ENCODE measurements around the gene TMEM167A.

The TMEM167A gene, protein sequence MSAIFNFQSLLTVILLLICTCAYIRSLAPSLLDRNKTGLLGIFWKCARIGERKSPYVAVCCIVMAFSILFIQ

DNA sequence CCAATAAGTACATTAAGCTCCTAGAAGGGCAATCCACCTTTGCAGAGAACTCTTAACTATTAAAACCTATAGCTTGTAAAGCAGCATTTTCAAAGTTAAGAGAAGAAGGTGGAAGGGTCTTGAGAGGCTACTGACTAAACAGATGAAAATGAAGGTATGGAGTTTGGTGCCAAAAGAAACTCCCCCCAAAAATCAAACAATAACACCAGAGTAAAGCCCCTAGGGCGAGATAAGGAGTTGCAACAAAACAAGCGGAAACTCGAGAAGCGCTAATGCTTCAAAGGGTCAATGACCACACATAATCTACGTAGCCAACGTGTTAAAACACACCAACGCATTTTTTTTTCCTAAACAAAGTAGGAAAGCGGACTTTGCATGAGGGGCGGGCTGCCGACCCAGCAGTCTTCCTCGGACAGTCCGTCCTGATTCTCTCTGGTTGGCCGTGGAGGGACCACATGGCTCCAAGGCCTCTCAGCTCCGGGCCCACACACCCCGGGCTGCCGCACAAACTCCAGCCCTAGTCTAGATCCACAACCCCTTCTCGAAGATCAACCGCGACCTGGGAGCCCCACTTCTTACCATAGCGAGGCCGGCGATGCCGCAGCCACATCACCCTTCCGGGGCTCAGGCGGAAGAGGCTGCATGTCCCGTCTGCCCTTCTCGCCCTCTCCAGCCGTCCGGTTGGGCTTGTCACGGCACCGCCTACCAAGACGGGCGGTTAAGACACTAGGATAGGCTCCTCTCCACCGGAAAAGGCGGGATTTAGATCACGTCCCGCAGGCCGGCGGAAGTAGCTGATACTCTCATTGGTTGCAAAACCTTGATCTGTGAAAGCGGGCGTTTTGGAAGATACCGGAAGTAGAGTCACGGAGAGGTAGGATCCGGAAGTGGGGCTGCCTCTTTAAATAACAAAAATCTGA lies at the start of gene TMEM167A, which contains the start of gene XRCC4:
TSS of gene TMEM167A (minus strand) at position 653 of the 920 bp plus-strand sequence. CDS start at position 582, 71 bp downstream.
TSS of gene XRCC4 (plus strand) at position 806 of the 920 bp plus-strand sequence. CDS start 27,373 bp downstream, outside the sequence.
- peak; percentile 93 for DNase-seq (ENCODE audit: low read depth, low spot score)

DNA sequence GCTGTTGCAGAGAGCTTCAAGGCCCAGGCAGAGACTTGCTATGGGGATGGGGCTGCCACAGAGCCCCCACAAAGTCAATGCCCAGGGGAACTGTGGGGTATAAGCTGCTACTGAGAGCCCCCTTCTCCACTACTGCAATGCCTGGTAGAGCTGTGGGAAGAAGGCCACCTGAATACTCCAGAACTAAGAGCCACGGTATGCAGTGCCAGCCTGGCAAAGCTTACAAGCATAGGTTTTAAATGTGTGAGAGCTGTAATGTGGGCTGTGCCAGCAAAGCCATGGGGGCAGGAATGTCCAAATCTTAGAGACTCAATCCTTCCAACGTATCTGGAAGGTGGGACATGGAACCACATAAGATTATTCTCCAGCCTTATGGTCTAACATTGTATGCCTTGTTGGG lies 49.3 kb upstream of the TMEM167A start:
- DNase-seq (ENCODE audit: low read depth, low spot score), result no peak

DNA sequence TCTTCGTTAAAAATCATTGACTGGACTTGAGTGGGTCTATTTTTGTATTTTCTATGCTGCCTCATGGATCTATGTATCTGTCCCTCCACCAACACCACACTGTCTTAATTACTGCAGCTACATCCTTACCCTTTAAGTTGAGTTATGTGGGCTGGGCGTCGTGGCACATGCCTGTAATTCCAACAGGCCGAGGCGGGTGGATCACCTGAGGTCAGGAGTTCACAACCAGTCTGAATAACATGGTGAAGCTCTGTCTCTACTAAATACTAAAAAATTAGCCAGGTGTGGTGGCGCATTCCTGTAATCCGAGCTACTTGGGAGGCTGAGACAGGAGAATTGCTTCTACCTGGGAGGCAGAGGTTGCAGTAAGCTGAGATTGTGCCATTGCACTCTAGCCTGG lies 48.4 kb upstream of the TMEM167A start:
- no peak for DNase-seq (ENCODE audit: low read depth, low spot score)

DNA sequence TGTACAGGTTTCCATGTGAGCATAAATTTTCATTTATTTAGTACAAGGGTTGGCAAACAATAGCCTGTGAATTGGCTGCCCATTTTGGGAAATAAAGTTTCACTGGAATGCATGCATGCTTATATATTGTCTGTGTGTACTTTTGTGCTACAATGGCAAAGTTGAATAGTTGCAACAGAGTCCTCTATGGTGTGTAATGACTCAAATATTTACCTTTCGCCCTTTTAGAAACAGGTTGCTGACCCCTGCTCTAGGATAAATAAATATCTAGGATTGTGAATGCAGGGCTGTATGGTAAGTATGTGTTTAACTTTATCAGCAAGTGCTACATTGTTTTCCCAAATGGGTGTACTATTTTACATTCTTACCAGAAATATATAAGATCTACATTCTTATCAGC lies 47.4 kb upstream of the TMEM167A start:
- no peak for DNase-seq (ENCODE audit: low read depth, low spot score)

DNA sequence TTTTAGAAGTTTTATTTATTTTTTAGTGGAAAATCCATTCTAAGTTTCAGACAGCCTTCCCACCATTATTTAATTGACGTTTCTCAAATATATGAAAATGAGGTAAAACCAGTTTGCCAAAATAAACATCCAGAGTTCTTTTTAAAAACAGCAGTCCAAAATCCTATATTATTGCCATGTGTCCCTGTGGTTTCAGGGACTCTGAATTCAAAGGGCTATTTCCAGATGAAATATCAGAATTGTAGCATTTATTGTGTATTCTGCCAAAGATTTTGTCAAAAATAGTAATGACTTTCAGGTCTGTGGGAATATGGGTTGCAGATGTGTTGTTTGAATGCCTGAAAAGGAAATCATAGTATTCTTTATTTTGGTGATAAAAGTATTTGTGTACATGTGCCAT lies 41.8 kb upstream of the TMEM167A start:
- DNase-seq (ENCODE audit: low read depth, low spot score), result no peak

DNA sequence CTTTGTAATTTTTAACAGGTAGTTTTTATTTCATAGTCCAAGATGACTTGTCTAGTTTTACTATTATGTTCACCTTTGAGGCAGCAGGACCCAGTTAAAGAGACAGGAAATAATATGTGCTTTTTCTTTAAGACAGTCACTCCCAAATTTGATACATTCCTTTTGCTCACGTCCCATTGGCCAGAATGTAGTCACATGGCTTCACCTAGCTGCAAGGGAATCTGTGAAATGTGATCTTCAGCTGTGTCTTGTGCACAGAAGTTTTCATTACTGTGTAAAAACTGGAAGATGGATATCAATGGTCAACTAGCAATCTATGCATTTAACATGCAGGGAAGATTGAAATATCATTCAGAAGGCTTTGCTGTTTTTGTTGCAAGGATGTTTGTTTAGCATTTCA lies 41.3 kb upstream of the TMEM167A start:
- DNase-seq (ENCODE audit: low read depth, low spot score), result no peak

DNA sequence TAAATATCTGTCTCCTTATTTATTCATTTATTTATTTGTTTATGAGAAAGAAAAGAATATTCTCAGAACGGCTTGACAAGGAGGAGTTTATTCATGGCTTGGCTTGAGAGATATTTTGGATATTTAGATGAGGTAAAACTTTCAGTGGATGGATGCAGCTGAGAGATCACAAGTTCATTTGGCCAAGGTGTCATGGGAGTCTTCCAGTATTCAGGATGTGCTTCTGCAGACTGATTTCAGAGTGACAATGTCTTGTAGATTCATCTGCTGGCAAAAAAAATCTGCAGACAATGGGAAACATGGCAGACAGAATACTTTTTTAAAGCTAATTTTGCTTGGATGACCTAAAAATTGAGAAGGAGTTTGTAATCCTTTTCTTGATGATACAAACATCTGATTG lies 38.6 kb upstream of the TMEM167A start:
- DNase-seq (ENCODE audit: low read depth, low spot score), result no peak

DNA sequence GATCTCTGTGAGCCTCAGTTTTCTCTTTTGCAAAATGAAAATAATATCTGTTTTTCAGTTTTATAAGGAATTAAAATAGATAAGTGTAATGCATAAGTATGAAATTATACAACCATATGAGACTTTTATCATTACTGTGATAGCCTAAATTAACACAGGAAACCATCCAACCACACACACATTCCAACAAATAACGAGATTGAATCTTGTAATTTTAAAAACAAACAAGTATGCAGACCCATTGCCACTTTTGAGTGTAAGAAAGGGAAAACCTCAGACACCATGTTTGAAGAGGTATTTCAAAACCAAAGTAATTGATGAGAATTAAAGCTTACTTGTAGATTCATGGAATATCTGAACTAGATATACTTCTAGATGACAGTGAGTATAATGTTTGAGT lies 32.2 kb upstream of the TMEM167A start:
- no peak for DNase-seq (ENCODE audit: low read depth, low spot score)

DNA sequence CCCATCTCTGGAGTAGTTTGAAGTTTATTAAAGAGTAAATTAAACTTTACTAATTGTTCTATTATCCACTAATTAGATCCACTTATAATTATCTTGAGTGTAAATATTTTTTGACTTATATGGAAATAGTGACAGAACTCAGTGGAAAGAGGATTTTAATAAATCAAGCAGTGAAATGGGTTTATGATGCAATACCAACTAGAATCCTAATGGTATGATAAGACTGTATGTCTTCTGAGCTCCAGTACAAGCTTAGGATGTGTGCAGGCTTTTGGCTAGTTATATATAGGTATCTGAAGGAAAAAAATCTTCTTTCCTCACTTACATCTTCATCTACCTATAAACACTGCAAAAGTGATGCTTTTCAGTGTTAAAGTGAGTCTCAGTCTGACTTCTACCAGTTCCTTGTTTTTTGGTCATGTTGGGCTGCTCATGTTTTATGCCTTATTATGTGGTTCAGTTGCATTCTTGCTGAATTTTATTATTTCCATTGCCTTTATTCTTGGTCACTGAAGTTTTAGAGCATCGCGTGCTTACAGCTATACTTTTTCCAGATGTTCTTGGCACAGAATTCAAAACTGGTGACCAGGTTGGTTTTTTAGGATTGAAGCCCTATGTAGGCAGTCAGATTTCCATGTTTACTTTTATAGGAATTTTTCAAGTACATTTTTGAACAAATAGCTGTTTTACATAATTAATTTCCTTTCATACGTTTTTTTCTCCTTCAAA lies 30.7 kb upstream of the TMEM167A start:
- DNase-seq (ENCODE audit: low read depth, low spot score), result no peak

DNA sequence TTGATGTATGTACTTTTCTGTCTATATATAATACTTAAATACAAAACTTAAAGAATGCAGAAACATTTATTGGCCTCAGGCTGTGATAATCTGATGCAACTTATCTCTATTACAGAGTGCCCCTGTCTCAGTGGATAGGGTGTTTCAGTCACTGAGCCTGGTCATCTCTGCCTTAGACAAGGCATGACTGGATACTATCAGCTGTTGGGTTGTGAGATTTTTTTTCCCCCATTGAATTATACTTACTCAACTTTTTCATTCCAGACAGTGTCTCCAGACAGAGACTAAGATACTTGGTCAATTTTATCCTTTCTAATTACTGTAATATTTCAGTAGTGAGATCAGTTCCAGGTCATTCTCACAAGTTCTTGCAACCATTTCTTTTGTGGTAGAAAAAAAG lies 26.8 kb upstream of the TMEM167A start:
- no peak for DNase-seq (ENCODE audit: low read depth, low spot score)

DNA sequence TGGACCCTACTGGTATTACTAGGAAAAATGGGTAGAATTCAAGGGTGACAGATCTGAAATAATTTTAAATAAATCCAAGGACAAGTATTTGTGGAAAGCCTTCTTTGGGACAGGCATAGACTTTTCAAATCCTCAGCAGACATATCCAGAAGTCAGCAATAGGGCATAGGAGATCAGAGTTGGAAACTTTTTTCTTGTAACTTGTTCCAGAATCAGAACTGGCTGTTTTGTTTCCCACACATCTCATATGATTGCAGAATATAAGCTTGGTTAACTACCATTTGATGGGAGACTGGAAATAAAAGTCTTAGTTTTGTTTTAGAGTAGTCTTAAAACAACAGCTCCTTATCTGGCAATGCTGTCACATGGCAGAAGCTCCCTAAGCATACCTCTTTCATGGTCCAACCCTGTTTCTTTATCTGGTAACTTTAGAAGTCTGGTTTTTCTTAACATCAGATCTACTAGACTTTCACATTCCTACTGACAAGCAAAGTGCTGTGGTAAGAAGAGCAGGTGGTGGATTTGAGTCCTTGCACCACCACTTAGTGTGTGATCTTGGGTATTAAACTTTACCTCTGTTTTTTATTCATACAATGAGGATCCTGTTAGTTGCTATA lies 25.3 kb upstream of the TMEM167A start:
- DNase-seq (ENCODE audit: low read depth, low spot score), result no peak

DNA sequence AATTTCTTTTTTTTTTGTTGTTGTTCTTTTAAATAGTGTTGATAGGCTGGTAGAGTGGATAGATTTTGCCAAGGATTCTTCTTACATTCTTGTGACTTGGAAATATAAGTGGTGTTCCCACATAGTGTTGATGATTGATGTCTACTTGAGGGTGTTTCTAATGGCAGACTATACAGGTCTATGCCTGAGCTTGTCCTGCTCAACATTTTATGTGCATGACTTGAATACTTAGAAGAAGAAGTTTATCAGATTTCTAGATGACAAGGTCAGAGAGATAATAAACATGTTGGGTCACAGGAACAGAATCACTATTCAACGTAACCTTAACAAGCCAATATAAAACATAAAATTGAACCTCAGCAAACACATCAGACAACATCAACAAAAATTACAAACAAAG lies 24.3 kb upstream of the TMEM167A start:
- no peak for DNase-seq (ENCODE audit: low read depth, low spot score)

DNA sequence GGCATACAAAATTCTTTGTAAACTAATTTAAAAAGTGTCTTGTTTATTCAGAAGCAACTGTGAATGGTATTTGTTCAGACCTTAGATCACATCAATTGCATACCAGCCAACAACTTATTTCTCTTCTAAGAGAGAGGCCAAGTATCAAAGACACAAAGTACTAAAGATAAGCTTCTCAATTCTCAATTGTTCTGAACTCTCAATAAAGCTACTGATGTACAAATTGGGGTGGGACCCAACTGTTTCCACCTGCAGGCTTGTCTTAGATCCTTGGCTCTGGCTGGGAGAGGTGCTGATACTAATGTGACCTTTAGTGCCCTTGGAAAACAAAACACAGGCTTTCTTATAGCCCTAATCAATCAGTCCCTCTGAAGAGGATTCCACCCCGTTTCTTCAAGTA lies 22.3 kb upstream of the TMEM167A start:
- DNase-seq (ENCODE audit: low read depth, low spot score), result no peak

DNA sequence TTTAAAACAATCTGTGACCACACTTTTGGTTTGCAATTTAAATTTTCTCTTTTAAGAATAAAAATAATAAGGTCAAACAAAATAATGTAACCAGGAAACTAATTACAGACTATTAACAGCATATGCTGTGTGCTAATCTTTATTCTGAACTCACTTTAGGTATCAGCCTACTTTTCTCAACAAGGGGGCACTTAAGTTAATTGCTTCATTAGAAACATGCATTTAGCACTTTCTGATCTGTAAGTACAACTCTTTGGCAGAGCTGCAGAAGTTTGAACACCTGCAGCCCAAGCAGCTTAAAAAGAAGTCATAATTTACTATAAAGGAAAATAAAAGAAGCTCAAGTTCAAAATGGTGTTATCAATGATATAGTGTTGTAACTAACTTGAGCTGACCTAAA lies 21.8 kb upstream of the TMEM167A start:
- no peak for DNase-seq (ENCODE audit: low read depth, low spot score)

DNA sequence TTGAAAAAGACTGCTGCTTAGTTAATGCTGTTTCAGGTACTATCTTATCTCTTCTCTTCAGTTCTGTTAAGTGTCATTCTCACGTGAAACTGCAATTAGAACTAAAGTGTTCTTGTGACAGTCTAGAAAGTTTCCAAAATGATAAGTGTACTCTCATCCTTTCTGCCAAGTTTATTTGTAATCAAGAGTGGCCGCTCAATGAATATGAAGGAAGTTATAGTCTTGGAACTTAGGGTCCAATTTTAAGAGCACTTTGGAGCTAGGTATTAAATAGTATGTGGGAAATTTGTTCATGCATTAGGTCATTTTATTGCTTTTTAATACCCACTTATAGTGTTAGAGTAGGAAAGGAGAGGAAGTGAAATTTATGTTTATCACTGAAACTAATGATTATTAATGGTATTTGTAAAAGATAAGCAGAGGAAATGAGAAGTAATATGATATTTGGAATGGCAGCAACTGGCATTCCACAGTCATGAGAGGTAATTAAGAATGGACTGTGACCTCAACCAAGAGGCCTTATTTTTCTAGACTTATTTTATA lies 20.6 kb upstream of the TMEM167A start:
- DNase-seq (ENCODE audit: low read depth, low spot score), result no peak

DNA sequence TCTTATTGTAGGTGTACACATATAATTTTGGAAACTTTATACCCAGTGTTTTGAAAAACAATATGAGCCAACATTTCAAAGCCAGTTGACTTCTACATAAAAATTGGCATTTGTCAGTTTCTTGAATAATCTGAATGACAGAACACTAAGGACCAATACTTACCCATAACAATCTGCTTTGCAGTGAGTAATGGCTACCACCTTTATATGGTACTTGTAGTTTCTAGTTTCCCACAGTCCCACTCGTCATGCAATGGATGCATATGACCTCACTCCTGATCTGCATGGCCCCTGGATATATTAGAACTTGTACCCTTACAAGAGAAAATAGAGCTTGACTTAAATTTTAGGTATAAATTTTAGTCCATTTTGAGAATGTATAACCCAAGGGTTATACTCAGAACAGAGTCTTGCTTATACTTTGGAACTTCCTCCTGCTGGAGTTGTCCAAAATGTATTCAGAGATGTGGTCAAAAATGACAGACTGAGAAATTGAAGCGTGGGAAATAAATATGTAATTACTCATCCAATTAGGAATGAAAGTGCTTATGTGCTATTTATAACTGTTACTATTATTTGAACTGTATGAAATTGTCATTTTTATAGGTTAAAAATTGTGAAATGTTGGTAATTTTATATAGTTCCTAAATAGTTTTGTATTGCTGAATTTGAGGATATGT lies 19.6 kb upstream of the TMEM167A start:
- DNase-seq (ENCODE audit: low read depth, low spot score), result no peak

DNA sequence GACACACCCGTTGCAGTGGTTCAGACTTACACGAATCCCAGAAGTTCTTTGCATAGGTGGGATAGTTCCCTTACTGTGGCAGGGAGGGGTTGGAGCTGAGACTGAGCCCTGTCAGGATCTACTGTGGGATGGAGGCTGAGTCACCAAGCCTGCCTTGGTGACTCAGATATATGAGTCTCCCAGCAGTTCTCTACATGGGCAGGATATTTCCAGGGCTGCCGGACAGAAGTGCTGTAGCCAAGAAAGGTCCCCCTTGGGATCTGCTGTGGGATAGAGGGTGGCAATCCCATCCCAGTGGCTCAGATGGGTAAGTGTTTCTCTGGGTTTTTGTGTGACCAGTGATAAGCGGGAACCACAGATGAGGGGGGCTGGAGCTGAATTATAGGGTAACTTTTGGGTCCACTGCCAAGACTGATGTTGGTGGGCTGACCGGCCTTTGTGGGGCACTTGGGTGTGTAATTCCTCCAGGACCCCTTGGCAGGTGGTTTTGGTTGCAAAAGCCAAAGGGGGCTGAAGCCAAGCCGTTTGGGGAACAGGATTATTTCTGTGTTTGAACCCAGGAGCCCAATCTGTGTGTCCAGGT lies 18.9 kb upstream of the TMEM167A start:
- no peak for DNase-seq (ENCODE audit: low read depth, low spot score)

DNA sequence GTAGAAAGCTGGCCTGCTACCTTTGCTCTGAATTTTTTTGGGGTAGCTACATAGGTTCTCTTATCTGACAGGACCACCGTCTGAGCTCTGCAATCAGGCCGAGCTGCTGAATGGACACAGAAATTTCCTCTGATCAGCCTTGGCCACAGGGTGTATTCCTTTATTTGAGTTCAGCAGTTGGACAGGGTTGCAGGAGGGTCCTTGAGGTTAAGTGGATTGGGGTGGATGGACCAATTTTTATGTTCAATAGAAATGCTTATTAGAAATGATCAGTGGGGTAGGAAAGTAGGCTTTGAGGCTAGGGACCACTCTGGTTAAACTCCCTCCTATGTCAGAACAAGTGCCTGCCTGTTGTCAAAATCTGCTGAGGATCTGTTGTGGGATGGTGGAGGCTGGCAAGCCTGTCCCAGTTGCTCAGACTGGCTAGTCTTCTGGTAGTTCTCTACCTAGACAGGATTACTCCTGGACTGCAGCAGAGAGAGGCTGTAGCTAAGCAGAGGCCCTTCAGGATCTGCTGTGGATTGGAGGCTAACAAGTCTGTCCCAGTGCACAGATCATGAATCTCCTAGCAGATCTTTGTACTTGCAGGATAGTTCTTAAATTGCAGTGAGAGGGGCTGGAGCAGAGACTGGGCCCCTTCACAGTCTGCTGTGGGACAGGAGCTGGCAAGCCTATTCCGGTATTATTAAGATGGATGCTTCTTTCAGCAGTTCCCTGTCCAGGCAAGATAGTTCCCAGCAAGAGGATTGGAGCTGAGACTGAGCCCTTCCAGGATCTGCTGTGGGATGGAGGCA lies 18.2 kb upstream of the TMEM167A start:
- DNase-seq (ENCODE audit: low read depth, low spot score), result no peak

DNA sequence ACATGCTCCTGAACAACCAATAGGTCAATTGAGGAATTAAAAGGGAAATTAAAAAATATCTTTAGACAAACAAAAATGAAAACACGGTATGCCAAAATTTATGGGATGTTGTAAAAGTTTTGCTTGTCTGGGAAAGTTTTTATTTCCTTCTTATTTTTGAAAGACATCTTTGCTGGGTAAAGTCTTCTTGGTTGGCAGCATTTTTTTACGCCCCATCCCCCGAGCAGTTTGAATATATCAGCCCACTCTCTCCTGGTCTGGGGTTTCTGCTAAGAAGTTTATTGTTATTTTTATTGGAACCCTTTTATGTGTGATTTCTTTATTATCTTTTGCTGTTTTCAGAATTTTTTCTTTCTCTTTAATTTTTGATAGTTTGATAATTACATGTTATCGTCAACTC lies 16.5 kb upstream of the TMEM167A start:
- DNase-seq (ENCODE audit: low read depth, low spot score), result no peak

DNA sequence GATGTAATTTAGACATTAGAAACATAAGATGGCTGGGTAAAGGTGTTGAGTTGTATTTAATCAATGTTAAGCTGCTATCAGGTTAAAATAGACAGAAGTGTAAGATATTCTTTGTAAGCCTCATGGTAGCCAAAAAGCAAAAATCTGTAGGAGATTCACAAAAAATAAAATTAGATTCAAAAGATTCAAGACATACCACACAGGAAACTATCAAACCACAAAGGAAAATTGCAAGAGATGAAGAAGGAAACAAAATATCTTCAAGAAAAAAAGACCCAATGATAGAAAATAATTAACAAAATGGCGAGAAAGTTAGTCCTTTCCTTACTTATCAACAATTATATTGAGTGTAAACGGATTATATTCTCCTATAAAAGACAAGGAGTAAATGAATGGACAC lies 15.4 kb upstream of the TMEM167A start:
- DNase-seq (ENCODE audit: low read depth, low spot score), result no peak

All from brain pericyte (primary cell).